Right lobe of liver (tissue), 4 donors: ENCODE results near the gene TNFRSF1A.

Experiments used
- POLR2A ChIP-seq: fragments of 450-650 bp; IDR thresholded peaks from one replicate; pipeline ENCODE4 v1.6.1; 2017; ENCODE audit warnings: antibody characterized with exemption, mild to moderate bottlenecking
- TF ChIP-seq, protein P1 (sequence below), 4 donors: fragments of 200-600 bp in 3 of 4; fragments of 450-650 bp in 1 of 4; IDR thresholded peaks; one replicate each; pipeline versions ENCODE4 v1.5.1 to v1.8.0; 2016 to 2022; ENCODE audit warnings: antibody characterized with exemption in 4 of 4, mild to moderate bottlenecking in 2 of 4
- donor health status: DM: no; HTN: no; CAD: no.
- donor health status: DM: no; HTN: no; CAD: no.
- donor health status: DM: no; HTN: yes; CAD: no.

DNA sequence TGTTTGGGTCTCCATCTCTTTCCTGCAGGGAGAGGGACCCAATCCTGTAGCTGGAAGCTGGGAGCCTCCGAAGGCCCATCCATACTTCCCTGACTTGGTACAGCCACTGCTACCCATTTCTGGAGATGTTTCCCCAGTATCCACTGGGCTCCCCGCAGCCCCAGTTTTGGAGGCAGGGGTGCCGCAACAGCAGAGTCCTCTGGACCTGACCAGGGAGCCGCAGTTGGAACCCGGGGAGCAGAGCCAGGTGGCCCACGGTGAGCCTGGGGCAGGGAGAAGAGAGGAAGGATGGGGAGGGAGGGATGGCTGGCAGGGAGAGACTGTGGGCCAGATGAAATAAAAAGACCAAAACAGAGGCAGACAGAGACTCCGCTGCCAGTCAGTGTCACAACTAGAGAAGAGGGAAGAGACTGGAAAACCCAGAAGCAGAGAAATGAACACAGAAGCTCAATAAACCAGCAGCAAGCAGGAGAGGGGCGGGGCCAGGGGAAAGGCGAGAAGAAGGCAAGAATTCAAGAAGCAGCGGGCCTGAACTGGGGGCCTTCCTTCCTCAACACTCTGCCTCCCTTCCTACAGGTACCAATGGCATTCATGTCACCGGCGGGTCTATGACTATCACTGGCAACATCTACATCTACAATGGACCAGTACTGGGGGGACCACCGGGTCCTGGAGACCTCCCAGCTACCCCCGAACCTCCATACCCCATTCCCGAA lies 48.4 kb upstream of the TNFRSF1A start:
- TF ChIP-seq, protein P1, sequence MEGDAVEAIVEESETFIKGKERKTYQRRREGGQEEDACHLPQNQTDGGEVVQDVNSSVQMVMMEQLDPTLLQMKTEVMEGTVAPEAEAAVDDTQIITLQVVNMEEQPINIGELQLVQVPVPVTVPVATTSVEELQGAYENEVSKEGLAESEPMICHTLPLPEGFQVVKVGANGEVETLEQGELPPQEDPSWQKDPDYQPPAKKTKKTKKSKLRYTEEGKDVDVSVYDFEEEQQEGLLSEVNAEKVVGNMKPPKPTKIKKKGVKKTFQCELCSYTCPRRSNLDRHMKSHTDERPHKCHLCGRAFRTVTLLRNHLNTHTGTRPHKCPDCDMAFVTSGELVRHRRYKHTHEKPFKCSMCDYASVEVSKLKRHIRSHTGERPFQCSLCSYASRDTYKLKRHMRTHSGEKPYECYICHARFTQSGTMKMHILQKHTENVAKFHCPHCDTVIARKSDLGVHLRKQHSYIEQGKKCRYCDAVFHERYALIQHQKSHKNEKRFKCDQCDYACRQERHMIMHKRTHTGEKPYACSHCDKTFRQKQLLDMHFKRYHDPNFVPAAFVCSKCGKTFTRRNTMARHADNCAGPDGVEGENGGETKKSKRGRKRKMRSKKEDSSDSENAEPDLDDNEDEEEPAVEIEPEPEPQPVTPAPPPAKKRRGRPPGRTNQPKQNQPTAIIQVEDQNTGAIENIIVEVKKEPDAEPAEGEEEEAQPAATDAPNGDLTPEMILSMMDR (IDR thresholded peaks at IDR 0.05), result no peak
- no peak for TF ChIP-seq POLR2A
